NCI-H524 treated with DMSO at 0.1 percent for 48 hours (cell line): Measurements from ENCODE around the gene DYNLT4.
"Not testable (repeated sequence)": the region's sequence is repeated elsewhere in the genome, so short reads cannot be mapped to it uniquely, and the experiment has no call there.

Source experiments
- DNase-seq: peaks from one replicate; lab custom pipeline; 2025; lab: John Stamatoyannopoulos, UW

The DYNLT4 gene

DNA sequence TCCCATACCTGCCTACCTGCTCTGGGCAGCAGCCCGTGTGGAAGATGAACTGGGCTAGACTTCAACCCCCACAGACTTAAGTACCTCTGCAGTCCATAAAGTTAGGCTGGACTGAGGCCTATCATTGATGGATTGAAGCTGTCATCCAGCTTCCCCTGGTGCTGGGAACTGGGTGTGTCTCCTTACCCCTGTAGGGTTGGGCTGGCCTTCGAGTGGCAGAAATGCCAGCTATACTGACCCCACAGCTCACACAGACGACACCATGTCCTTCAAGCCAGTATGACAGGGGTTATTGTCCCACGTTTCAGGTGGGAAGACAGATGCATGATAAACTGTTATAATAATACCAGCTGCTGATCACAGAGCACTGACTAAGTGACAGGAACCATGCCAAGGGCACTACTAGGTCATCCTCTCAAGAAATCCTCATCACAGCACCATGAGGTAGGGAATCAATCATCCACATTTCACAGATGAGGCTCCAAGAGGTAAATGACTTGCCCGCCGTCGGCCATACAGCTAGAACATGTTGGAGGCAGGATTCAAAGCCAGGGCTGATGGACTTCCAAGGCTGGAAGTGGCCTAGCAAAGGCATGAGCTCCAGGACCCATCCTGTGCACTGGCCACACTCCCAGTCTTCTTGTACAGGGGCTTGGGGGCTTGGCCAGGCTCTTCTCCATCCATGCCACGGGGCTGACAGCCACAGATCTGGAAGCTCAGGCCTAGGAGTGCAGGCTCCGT, 18.9 kb downstream of the DYNLT4 start, which contains the start of gene BEST4:
Gene BEST4, minus strand, starts transcription at position 51 of the 741 bp plus-strand sequence. CDS start 465 bp downstream, outside the sequence.
- DNase-seq = no peak

DNA sequence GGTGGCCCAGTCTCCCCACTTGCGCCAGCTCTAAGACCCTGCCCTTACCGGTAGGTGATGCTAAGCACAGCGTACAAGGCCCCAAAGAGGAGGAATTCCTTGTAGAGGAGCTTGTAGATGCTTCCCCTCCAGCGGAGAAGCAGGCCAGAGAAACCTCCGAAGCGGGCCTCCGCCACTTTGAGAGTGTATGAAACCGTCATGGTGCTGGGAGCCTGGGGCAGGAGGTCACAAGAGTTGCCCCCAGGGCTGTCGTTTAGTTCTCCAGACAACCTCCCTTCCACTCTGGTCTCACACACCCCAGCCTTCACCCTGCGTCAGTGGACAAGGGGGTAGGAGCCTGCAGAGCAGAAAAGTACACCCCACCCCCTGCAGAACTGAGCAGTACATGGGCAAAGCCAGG, 19.6 kb downstream of the DYNLT4 start:
- DNase-seq = no peak

DNA sequence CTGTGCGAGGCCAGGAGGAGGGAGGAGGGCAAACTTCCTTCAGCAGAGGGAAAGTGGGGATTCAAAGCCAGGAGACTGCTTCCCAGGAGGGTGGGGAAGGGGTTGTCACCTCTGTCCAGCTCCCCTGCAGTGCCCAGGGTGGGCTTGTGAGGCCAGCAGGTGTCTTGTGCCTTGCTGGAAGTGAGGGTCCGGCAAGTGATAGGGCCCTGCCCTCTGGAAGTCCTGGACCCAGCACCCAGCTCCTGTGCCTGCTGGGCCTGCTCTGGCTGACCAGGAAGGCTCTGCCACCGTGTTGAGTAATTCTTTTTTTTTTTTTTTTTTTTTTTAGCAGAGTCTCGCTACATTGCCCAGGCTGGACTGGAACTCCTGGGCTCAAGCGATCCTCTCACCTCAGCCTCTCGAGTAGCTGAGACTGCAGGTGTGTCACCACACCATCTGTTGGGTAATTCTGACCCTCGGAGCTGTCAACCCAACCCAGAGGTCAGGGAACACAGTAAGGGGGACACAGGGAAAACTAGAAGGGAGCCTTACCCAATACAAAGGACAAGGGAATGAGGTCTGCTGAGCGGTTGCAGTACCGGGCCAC, 20.2 kb downstream of the DYNLT4 start:
- no peak for DNase-seq

DNA sequence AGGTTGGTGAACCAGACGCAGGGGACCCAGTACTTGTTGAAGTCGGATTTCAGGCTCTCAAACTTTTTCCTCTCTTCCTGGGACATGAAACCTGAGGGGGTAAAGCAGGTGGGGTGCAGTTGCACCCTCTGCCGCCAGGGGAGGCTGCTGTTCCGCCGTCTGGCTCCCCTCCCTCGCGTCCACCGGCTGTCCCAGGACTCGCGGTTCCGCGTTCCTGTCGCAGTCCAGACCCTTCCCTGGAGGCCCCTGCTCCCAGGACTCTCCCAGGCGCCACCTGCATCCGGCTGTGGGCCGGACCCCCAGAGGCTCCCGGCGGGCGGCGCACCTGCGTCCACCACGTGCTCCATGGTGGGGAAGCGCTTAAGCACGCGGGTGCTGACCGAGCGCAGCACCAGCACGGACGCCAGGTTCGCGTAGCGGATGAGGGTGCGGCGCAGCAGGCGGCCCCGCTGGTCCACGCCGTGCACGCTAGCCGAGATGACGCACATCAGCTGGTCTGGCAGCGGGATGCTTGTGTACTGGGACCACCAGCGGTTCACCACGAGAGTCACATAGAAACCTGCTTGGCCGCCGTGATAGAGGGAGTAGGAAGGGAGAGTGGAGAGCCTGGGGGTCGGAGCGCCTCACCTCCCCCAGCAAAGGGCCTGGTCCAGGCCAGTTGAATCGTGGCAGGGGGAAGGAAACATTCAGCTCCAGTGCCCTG, 20.9 kb downstream of the DYNLT4 start:
- DNase-seq = no peak

DNA sequence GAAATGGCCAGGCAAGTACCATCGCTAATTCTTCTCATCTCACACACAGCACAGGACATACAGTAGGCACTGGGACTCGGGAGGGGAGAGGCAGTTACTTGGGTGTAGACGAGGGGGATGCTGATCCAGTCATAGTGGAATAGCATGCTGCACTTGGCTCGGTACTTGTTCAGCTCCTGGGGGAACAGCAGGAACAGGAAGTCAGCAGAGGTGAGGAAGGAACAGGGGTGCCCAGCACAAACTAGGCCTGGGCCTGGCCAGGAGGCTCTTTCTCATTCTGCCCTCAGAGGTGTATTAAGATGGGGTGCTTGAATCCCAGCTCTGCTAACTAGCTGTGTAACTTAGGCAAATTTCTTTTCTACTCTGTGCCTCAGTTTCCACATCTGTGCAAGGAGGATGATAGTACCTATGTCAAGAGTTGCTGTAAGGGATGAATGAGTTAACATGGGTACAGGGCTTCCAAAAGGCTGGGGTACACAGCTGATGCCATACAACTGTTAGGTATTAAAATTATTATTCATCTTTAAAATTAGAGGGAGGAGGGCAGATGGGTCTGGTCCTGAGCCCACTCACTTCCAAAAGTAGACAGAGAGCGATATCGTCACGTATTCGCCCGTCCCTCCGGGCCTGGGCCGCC, 21.5 kb downstream of the DYNLT4 start:
- DNase-seq = no peak

DNA sequence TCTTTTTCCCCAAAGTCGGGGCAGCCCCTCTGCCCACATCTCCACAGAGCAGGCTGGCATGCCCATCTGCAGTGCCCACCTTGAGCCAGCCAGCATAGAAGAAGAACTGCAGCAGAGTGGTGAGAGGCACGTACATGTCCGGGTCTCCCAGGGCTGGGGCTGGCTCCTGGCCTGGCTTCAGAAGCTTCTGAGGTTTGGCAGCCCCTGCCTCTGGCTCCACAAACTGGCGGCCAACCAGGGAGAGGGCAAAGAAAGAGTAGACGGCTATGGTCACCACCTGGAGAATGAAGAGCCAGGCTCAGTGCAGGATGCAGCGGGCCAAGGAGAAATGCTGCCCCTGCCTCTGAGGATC, 22.1 kb downstream of the DYNLT4 start:
- DNase-seq = no peak

DNA sequence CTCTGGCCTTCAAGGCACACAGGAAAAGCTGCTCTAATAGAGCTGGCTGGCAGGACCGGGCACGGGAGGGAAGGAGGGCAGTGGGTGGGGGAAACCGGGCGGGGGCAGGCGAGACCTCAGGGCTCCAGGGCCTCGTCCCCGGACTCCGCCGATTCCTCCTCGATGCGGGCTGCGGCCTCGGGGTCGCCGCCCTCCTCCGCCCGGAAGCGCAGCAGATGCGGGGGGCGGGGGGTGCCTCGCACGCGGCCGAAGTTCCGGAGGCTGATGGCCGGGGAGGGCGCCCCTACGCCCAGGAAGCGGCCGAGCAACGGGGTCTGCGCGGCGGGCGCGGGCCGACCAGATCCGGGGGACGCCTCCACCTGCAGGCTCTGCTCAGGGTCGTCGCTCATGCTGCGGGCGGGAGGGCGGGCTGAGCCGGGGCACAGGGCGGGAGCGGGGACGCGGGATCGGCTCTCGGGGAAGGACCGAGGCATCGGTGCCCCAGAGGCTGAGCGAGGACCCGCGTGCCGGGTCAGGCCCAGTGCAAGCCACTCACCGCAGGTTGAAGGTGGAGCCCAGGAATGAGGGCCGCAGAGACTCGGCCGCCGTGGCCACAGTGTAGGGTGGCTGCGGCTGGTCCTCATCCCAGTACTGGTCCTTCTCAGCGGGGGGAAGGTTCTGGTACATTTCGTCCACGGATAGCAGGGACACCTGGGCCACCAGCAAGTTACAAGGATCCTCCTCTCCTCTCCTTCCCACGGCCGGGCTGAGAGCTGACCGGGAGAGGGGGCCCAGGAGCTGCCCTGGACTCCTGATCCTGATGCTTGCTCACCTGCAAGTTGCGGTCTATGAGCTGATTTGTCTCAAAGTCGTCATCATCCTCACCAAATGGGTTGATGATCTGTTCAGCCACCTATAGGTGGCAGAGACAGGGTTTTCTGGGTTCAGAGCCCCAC, 22.8 kb downstream of the DYNLT4 start:
- no peak for DNase-seq

DNA sequence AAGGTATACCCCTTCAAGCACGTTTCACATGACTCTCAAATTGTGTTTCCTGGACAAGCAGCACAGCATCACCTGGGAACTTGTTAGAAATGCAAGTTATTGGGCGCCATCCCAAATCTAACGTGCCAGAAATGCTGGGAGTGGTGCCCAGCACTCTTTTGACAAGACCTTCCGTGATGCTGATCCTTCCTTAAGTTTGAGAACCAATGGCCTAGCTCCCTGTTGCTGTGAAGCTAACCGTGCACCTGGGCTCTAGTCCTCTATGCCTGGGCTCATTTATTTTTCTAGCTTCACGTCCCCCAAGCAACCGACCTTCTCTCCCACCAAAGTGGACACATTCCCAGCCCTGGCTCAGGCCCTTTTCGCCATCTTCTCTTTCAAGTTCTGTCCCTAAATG, 23.5 kb downstream of the DYNLT4 start:
- no peak for DNase-seq

DNA sequence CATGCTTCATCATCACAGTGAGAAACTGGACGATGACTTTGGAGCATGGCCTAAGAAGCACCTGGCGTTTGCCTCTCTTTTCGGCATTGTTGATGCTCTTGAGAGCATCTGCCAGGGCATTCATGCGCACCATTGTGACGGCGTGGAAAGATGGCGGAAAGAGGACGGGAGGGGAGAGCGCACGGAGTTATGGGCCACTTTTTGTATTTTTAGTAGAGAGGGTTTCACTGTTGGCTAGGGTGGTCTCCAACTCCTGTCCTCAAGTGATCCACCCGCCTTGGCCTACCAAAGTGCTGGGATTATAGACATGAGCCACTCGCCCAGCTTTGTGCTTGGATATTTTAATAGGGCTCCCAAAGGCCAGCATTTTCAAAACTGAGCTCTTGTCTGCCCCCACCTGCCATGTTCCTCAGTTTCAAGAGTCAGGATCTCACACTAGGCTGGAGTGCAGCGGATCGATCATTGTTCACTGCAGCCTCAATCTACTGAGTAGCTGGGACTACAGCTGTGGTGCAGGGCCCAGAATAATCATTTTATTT, 26.5 kb downstream of the DYNLT4 start:
- no peak for DNase-seq

DNA sequence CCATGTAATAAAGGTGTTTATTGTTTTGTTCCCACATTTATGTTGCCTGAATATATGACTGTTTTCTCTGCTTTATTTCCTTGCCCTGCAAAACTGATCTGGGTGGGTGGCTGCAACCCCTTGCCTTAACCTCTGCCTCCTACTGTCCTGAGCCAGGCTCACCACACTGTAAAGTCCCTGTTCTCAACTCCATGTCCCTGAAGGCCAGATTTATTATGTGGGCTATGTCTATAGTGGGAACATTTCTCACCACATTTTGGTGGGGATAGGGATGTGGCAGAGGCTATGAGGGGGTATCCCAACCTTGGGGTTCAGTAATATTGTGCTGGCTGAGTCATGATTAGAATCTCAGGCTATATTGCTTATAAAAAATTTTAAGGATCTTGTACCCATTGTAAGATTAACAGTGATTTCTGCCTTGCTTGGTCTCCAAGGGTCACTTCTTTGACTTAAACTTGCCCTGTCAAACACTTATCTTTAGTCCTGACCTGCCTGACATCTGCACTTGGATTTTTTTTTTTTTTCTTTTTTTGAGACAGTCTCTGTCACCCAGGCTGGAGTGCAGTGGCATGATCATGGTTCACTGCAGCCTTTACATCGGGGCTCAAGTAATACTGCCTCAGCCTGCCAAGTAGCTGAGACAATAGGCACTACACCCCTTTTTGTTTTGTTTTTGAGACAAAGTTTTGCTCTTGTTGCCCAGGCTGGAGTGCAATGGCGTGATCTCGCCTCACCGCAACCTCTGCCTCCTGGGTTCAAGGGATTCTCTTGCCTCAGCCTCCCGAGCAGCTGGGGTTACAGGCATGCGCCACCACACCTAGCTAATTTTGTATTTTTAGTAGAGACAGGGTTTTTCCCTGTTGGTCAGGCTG, 28.2 kb downstream of the DYNLT4 start:
- no peak for DNase-seq

DNA sequence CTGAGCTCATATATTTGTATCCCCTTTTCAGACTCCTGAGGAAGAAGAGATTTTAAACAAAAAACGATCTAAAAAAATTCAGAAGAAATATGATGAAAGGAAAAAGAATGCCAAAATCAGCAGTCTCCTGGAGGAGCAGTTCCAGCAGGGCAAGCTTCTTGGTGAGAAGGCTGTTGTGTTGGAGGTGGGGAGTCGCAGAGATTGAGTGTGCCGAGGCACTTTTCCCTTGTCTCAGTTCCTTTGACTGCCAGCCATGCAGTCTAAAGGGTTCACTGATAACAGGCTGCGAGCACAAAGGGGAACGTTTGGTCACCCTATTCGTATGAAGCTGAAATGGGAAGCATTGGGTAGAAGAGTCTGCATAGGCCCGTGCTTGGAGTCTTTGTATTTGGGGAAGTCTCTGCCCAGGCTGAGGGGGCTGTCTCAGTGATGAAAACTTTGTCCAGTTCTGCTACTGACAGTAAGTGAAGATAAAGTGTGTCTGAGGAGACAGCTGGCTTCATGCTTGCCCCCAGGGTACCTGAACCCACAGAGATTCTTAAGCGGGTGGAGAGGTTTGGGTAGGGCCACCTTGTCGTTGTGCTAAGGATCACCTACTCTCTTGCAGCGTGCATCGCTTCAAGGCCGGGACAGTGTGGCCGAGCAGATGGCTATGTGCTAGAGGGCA, 29.0 kb downstream of the DYNLT4 start:
- no peak for DNase-seq

DNA sequence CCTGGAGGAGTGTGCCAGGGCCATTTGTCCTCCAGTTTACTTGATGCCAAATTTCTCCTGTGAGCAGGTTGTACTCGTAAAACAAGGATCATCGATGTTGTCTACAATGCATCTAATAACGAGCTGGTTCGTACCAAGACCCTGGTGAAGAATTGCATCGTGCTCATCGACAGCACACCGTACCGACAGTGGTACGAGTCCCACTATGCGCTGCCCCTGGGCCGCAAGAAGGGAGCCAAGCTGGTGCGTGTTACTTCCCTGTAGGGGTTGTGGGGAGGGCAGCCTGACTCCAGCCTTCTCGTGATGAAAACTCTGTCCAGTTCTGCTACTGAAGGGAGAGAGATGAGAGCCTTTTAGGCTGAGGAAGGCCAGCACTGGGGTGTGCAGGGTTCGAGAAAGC, 29.6 kb downstream of the DYNLT4 start:
- DNase-seq = no peak

DNA sequence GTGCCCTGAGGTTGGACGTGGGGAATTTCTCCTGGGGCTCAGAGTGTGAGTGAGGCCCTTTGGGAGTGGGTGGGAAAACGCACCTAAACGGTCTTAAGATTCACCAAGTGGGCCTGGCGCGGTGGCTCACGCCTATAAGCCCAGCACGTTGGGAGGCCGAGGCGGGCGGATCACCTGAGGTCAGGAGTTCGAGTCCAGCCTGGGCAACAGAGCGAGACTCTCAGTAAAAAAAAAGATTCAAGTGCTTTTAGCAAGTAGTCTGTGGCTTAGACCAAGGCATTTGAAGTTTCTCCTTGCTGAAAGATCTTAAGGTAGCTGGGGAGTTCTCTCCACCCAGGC, 30.5 kb downstream of the DYNLT4 start:
- no peak for DNase-seq

DNA sequence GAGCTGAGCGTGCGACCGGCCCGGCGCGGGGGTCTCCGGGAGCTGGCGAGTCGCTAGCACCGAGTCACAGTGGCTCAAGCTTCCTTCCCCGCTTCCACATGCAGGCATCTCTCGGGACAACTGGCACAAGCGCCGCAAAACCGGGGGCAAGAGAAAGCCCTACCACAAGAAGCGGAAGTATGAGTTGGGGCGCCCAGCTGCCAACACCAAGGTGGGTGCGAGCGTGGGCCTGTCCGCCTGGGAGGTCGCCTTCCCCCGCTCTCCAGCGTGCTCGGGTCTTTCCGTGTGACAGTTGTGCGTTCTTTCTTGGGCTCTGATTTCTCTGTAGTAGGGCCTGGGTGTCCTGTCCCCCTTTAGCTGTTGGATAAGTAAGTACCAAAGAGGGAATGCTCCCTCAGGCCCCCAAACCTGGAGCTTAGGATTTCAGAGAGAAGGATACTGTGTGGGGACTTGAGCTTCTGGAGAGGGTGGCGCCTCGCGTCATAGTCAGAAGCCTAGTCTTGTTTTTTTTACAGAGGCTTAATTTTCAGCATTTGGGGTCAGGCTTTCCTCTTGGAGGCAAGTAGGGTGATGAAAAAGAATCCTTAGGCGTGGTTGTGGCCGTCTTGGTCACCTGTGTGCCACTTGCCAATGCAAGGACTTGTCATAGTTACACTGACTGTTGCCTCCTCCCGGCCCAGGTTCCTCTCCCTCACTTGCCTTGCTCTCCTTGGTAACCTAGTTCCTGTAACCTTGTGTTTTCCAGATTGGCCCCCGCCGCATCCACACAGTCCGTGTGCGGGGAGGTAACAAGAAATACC, 31.0 kb downstream of the DYNLT4 start:
- no peak for DNase-seq

DNA sequence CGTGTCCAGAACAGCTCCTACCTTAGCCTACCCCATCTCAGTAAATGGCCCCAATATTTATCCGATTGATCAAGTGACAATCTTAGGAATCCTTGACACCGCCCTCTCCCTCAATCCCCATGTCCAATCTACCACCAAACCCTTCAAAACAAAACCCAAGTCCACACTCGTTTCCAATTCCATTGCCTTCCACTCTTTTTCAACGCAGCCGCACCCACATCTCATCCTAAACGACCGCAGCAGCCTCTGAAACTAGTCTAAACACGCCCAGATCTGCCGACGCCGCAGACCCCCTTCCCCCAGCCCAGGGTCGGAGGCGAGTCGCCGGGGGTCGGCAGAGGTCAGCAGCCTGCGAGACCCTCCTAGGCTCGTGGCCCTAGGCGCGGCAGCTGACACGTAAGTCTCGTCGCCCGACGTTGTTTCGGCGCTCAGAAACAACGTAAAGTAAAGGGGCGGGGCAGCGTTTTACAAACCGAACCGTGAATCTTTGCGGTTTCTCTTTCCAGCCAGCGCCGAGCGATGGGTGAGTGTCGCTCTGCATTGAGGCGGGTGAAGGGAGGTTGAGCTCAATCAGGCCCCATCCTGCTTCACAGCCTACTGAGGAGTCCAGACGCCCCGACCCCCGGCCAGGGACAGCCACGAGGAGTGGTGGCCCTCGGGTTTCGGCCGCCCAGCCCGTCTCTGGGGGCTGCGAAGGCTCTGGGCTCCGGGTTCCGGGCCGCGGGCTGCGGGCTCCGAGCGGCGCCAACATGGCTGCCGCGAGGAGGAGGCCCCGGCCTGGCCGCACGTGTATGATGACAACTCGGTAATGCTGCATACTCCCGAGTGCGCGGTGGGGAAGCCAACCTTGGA, 31.8 kb downstream of the DYNLT4 start, which contains the start of gene RPS8:
Gene RPS8, plus strand, starts transcription at position 463 of the 852 bp plus-strand sequence. Its CDS starts 57 bp downstream, at position 520.
- peak; percentile 69 for DNase-seq

DNA sequence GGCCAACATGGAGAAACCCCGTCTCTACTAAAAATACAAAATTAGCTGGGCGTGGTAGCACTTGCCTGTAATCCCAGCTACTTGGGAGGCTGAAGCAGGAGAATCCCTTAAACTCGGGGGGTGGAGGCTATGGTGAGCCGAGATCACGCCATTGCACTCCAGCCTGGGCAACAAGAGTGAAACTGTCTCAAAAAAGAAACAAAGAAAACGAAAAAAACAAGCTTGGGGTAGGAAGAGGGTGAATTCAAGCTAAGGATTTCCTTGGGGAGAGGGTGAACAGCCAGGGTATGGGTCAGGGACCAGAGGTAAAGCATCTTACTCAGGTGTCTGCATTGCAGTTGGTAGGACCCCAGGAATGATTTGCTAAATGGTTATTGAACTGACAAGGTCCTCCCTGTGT, 40.7 kb downstream of the DYNLT4 start:
- not testable (repeated sequence) for DNase-seq

DNA sequence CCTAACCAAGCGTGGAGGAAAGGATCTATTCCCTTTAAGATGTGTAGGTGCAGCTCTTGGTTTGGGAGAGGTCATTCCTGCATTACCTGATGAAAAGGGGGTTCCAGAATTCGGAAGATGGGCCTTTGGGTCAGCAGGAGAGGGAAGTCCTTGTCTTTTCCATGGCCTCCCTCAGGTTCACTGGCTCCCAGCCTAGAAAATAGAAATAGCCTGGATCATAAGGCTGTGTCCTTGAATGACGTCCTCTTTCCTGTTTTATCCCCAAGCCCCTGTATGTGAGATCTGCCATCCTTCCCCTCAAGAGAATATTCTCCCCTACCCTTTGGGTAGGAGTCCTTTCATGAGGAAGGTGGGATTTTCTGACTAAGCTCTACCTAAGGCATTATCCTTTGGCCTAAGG, 46.3 kb downstream of the DYNLT4 start:
- DNase-seq = no peak

DNA sequence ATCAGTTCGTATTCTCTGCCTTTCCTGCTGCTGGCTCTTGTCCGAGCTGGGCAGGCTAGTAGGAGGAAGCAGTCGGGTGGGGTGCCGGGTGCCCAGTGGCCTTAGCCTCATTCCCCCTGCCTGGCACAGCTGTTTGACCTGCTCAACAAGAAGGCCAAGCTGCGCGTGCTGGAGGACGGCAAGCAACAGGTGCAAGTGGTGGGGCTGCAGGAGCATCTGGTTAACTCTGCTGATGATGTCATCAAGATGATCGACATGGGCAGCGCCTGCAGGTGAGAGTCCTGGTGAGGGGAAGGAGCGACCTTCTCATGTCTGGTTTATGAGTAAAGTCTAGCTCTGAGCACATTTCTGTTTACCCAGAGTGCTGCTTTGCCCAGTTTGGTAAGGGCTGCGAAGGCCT, 48.1 kb downstream of the DYNLT4 start:
- no peak for DNase-seq
